Neural cell (in vitro differentiated cells): ENCODE measurements around the gene ACVR1. TPM values are rescaled to one million over a fixed set of nuclear protein-coding genes. Genes with fewer than 3 reads are reported as not detected.
"Not testable (repeated sequence)": the region's sequence is repeated elsewhere in the genome, so short reads cannot be mapped to it uniquely, and the experiment has no call there.

Experiments used
- H2AFZ ChIP-seq: fragments of 200-600, 300-800 bp; sonication (generic), shearing (Covaris generic); 2 replicates; pipeline ENCODE4 v1.6.0; 2014; ENCODE audit warnings: low read depth, mild to moderate bottlenecking, antibody characterized with exemption, low read length, moderate library complexity
- H3F3A ChIP-seq: fragments of 200-600 bp; shearing (Covaris generic); 2 replicates; pipeline ENCODE4 v1.6.1; 2016; ENCODE audit warnings: mild to moderate bottlenecking, moderate library complexity, mixed read lengths, antibody characterized with exemption, low read length; ENCODE audit not compliant: insufficient read depth, poor library complexity, severe bottlenecking
- H3K27ac ChIP-seq: fragments of 200-600, 300-800 bp; sonication (generic), shearing (Covaris generic); 2 replicates; pipeline ENCODE4 v1.5.1; 2014; ENCODE audit warnings: mild to moderate bottlenecking, low read length, moderate library complexity
- H3K27me3 ChIP-seq: fragments of 300-800, 200-600 bp; sonication (generic), shearing (Covaris generic); 2 replicates; pipeline ENCODE4 v1.6.0; 2014; ENCODE audit warnings: mild to moderate bottlenecking, low read depth, low read length, moderate library complexity; ENCODE audit not compliant: insufficient read depth
- H3K36me3 ChIP-seq: fragments of 300-800, 200-600 bp; sonication (generic), shearing (Covaris generic); 2 replicates; pipeline ENCODE4 v1.5.1; 2014; ENCODE audit warnings: mild to moderate bottlenecking, antibody characterized with exemption, low read length, moderate library complexity; ENCODE audit not compliant: insufficient read depth
- H3K4me2 ChIP-seq: fragments of 300-800, 200-600 bp; sonication (generic), shearing (Covaris generic); 2 replicates; pipeline ENCODE4 v1.6.0; 2014; ENCODE audit warnings: mild to moderate bottlenecking, low read length
- H3K4me3 ChIP-seq: fragments of 300-800, 200-600 bp; sonication (generic), shearing (Covaris generic); 2 replicates; pipeline ENCODE4 v1.5.1; 2014; ENCODE audit warnings: mild to moderate bottlenecking, low read length, moderate library complexity
- H3K79me2 ChIP-seq: fragments of 200-600 bp; shearing (Covaris generic); replicated peaks from 2 replicates; pipeline ENCODE4 v1.6.0; 2014; ENCODE audit warnings: mild to moderate bottlenecking, low read length, moderate library complexity; ENCODE audit not compliant: insufficient read depth
- H3K9ac ChIP-seq: fragments of 300-800, 200-600 bp; sonication (generic), shearing (Covaris generic); 2 replicates; pipeline ENCODE4 v1.6.1; 2016; ENCODE audit warnings: mild to moderate bottlenecking, low read length, mixed read lengths
- H3K9me2 ChIP-seq: fragments of 200-600 bp; shearing (Covaris generic); 2 replicates; pipeline ENCODE4 v1.6.1; 2016; ENCODE audit warnings: mild to moderate bottlenecking, low read length, mixed read lengths; ENCODE audit not compliant: insufficient read depth
- H3K9me3 ChIP-seq: fragments of 200-600, 300-800 bp; sonication (generic), shearing (Covaris generic); 2 replicates; pipeline ENCODE4 v1.6.1; 2016; ENCODE audit warnings: mild to moderate bottlenecking, mixed run types, low read length, moderate library complexity, mixed read lengths
- H4K20me1 ChIP-seq: fragments of 200-600 bp; shearing (Covaris generic); 2 replicates; pipeline ENCODE4 v1.6.1; 2016; ENCODE audit warnings: mild to moderate bottlenecking, mixed run types; ENCODE audit not compliant: insufficient read depth
- EP300 ChIP-seq: fragments of 450-650 bp; conservative IDR thresholded peaks from 2 replicates; pipeline ENCODE4 v1.6.1; 2014; ENCODE audit warnings: antibody characterized with exemption, mild to moderate bottlenecking, moderate library complexity; ENCODE audit not compliant: poor library complexity, severe bottlenecking
- EZH2 ChIP-seq: fragments of 200-600, 300-800 bp; shearing (Covaris generic), sonication (generic); IDR thresholded peaks from 2 replicates; pipeline ENCODE4 v1.6.1; 2014; ENCODE audit warnings: antibody characterized with exemption, low read length, borderline replicate concordance, mild to moderate bottlenecking; ENCODE audit not compliant: insufficient read depth, poor library complexity, severe bottlenecking
- MXI1 ChIP-seq: fragments of 450-650 bp; conservative IDR thresholded peaks from 2 replicates; pipeline ENCODE4 v1.6.1; 2014; ENCODE audit warnings: antibody characterized with exemption, mild to moderate bottlenecking; ENCODE audit not compliant: poor library complexity, severe bottlenecking
- POLR2AphosphoS5 ChIP-seq: IDR thresholded peaks from 2 replicates; pipeline ENCODE4 v1.6.1; 2012
- RAD21 ChIP-seq: fragments of 450-650 bp; conservative IDR thresholded peaks from 2 replicates; pipeline ENCODE4 v1.6.1; 2014; ENCODE audit warnings: antibody characterized with exemption, mild to moderate bottlenecking, moderate library complexity
- SMC3 ChIP-seq: fragments of 450-650 bp; conservative IDR thresholded peaks from 2 replicates; pipeline ENCODE4 v1.6.1; 2014; ENCODE audit warnings: antibody characterized with exemption, mild to moderate bottlenecking, moderate library complexity; ENCODE audit not compliant: poor library complexity
- TAF1 ChIP-seq: IDR thresholded peaks from 2 replicates; pipeline ENCODE4 v1.6.1; 2012; ENCODE audit warnings: low read depth
- polyA plus RNA-seq: library from polyadenylated mRNA; depleted of rRNA; stranded (reverse); fragments of >200 nt; gene quantifications from 2 replicates; pipeline ENCODE4 v1.2.3, GENCODE V29; 2014
- TF ChIP-seq, protein P1 (sequence below): fragments of 450-650 bp; IDR thresholded peaks from 2 replicates; pipeline ENCODE4 v1.5.1; 2014; ENCODE audit warnings: antibody characterized with exemption, mild to moderate bottlenecking, moderate library complexity; ENCODE audit not compliant: poor library complexity, severe bottlenecking
- TF ChIP-seq, protein P2 (sequence below): IDR thresholded peaks from 2 replicates; pipeline ENCODE4 v1.6.1; 2012; ENCODE audit warnings: borderline replicate concordance

ACVR1 gene
- polyA plus RNA-seq, 1 donor from 2014 or later, result 4.0 TPM

DNA sequence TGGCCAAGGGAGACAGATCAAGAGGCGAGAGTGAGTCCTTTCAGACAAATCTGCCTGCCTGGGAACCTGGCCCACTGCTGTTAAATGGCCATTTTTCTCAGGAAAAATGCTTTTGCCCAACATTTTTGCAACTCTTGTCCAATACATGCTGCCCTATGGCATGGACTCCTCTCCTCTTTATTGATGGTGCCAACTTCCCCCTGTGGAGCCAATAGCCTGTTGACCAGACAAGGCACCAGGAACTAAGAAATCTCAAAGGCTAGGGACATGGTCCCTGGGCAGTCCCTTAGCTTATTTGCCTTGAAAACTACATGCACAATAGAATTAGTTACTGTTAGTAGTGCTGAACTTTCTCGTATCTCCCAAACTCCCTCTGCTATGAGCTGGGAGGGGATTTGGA, 155.6 kb downstream of the ACVR1 start:
- Histone ChIP-seq H3K9me2 (no peaks in the 10 kb centered on the region), H4K20me1 (no peaks in the 10 kb centered on the region), H3K4me3 (no peak overlapping the region), H3F3A (no peaks in the 10 kb centered on the region), H3K79me2 (no peaks in the 10 kb centered on the region), H3K27ac (no peak overlapping the region), H3K9ac (no peak overlapping the region), H3K4me2 (no peak overlapping the region), H2AFZ (no peak overlapping the region), H3K27me3 (no peaks in the 10 kb centered on the region), H3K36me3 (no peaks in the 10 kb centered on the region), H3K9me3 (peaks cover 3% of the 10 kb centered on the region)
- TF ChIP-seq SMC3 (no peak), EZH2 (no peak), POLR2AphosphoS5 (no peak), TAF1 (no peak), EP300 (no peak), MXI1 (no peak), RAD21 (no peak)
- TF ChIP-seq, protein P1, sequence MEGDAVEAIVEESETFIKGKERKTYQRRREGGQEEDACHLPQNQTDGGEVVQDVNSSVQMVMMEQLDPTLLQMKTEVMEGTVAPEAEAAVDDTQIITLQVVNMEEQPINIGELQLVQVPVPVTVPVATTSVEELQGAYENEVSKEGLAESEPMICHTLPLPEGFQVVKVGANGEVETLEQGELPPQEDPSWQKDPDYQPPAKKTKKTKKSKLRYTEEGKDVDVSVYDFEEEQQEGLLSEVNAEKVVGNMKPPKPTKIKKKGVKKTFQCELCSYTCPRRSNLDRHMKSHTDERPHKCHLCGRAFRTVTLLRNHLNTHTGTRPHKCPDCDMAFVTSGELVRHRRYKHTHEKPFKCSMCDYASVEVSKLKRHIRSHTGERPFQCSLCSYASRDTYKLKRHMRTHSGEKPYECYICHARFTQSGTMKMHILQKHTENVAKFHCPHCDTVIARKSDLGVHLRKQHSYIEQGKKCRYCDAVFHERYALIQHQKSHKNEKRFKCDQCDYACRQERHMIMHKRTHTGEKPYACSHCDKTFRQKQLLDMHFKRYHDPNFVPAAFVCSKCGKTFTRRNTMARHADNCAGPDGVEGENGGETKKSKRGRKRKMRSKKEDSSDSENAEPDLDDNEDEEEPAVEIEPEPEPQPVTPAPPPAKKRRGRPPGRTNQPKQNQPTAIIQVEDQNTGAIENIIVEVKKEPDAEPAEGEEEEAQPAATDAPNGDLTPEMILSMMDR, result no peak
- TF ChIP-seq, protein P2, sequence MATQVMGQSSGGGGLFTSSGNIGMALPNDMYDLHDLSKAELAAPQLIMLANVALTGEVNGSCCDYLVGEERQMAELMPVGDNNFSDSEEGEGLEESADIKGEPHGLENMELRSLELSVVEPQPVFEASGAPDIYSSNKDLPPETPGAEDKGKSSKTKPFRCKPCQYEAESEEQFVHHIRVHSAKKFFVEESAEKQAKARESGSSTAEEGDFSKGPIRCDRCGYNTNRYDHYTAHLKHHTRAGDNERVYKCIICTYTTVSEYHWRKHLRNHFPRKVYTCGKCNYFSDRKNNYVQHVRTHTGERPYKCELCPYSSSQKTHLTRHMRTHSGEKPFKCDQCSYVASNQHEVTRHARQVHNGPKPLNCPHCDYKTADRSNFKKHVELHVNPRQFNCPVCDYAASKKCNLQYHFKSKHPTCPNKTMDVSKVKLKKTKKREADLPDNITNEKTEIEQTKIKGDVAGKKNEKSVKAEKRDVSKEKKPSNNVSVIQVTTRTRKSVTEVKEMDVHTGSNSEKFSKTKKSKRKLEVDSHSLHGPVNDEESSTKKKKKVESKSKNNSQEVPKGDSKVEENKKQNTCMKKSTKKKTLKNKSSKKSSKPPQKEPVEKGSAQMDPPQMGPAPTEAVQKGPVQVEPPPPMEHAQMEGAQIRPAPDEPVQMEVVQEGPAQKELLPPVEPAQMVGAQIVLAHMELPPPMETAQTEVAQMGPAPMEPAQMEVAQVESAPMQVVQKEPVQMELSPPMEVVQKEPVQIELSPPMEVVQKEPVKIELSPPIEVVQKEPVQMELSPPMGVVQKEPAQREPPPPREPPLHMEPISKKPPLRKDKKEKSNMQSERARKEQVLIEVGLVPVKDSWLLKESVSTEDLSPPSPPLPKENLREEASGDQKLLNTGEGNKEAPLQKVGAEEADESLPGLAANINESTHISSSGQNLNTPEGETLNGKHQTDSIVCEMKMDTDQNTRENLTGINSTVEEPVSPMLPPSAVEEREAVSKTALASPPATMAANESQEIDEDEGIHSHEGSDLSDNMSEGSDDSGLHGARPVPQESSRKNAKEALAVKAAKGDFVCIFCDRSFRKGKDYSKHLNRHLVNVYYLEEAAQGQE, result no peak

DNA sequence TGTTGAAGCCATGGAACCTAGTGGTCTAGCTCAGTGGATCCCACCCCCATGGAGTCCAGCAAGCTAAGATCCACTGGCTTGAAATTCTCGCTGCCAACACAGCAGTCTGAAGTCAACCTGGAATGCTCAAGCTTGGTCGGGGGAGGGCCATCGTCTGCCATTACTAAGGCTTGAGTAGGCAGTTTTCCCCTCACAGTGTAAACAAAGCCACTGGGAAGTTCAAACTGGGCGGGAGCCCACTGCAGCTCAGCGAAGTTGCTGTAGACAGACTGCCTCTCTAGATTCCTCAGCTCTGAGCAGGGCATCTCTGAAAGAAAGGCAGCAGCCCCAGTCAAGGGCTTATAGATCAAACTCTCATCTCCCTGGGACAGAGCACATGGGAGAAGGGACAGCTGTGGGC, 171.5 kb downstream of the ACVR1 start:
- H3K4me2 ChIP-seq, H3K79me2 ChIP-seq, H4K20me1 ChIP-seq, H3K27ac ChIP-seq, H3K9ac ChIP-seq, H3K4me3 ChIP-seq, H3K9me2 ChIP-seq, H2AFZ ChIP-seq, H3K36me3 ChIP-seq, H3K27me3 ChIP-seq, H3F3A ChIP-seq, H3K9me3 ChIP-seq: not testable (repeated sequence)

DNA sequence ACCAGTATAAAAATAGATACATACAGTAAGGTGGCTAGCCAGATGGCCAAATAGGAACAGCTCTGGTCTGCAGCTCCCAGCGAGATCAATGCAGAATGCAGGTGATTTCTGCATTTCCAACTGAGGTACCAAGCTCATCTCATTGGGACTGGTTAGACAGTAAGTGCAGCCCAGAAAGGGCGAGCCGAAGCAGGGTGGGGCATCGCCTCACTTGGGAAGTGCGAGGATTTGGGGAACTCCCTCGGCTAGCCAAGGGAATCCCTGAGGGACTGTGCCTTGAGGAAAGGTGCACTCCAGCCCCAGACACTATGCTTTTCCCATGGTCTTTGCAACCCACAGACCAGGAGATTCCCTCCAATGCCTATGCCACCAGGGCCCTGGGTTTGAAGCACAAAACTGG, 172.0 kb downstream of the ACVR1 start:
- H3K79me2 ChIP-seq, H3F3A ChIP-seq, H4K20me1 ChIP-seq, H3K9me2 ChIP-seq, H3K4me3 ChIP-seq, H3K36me3 ChIP-seq, H3K9me3 ChIP-seq, H3K4me2 ChIP-seq, H3K9ac ChIP-seq, H3K27ac ChIP-seq, H2AFZ ChIP-seq, H3K27me3 ChIP-seq: not testable (repeated sequence)
